H9 (cell line): ENCODE measurements around the gene DYRK4. TPM values are rescaled to one million over a fixed set of nuclear protein-coding genes. Genes with fewer than 3 reads are reported as not detected.
"Not testable (repeated sequence)": the region's sequence is repeated elsewhere in the genome, so short reads cannot be mapped to it uniquely, and the experiment has no call there.

Source experiments
- DNase-seq: peaks from one replicate; pipeline ENCODE4 v3.0.0-alpha.2; 2017
- H2AFZ ChIP-seq: one replicate; pipeline ENCODE4 v1.6.1; 2013; ENCODE audit warnings: mild to moderate bottlenecking, low read length, control low read depth, moderate library complexity
- H2AK5ac ChIP-seq: 2 replicates; pipeline ENCODE4 v1.6.1; 2013; ENCODE audit warnings: low read length, control low read depth, mixed read lengths; ENCODE audit not compliant: insufficient read length
- H2BK120ac ChIP-seq: one replicate; pipeline ENCODE4 v1.6.1; 2013; ENCODE audit warnings: low read depth, mild to moderate bottlenecking, low read length, control low read depth, inconsistent platforms; ENCODE audit not compliant: poor library complexity, severe bottlenecking
- H2BK12ac ChIP-seq: 2 replicates; pipeline ENCODE4 v1.6.1; 2013; ENCODE audit warnings: low read length, control low read depth, mixed read lengths, low read depth; ENCODE audit not compliant: insufficient read length
- H2BK15ac ChIP-seq: 2 replicates; pipeline ENCODE4 v1.6.1; 2013; ENCODE audit warnings: low read depth, low read length, control low read depth
- H2BK20ac ChIP-seq: one replicate; pipeline ENCODE4 v1.6.1; 2013; ENCODE audit warnings: low read depth, mild to moderate bottlenecking, low read length, control low read depth, inconsistent platforms; ENCODE audit not compliant: poor library complexity, severe bottlenecking
- H2BK5ac ChIP-seq: 2 replicates; pipeline ENCODE4 v1.6.1; 2013; ENCODE audit warnings: low read length, control low read depth, mixed read lengths; ENCODE audit not compliant: insufficient read length
- H3K14ac ChIP-seq: 2 replicates; pipeline ENCODE4 v1.6.1; 2013; ENCODE audit warnings: low read length, control low read depth; ENCODE audit not compliant: insufficient read depth
- H3K18ac ChIP-seq: 2 replicates; pipeline ENCODE4 v1.6.1; 2013; ENCODE audit warnings: low read depth, mild to moderate bottlenecking, mixed read lengths, low read length, control low read depth; ENCODE audit not compliant: insufficient read length
- H3K23ac ChIP-seq: 2 replicates; pipeline ENCODE4 v1.6.1; 2013; ENCODE audit warnings: low read length, control low read depth, mixed read lengths, low read depth; ENCODE audit not compliant: insufficient read length
- H3K23me2 ChIP-seq: 2 replicates; pipeline ENCODE4 v1.6.1; 2013; ENCODE audit warnings: low read depth, mild to moderate bottlenecking, mixed read lengths, low read length, control low read depth; ENCODE audit not compliant: insufficient read length, poor library complexity, severe bottlenecking
- H3K27ac ChIP-seq: 2 replicates; pipeline ENCODE4 v1.5.1; 2013; ENCODE audit warnings: low read length, control low read depth, mixed read lengths, low read depth; ENCODE audit not compliant: insufficient read length
- H3K27me3 ChIP-seq: 2 replicates; pipeline ENCODE4 v1.6.1; 2013; ENCODE audit warnings: low read length, control low read depth, inconsistent platforms; ENCODE audit not compliant: insufficient read depth
- H3K4ac ChIP-seq: 2 replicates; pipeline ENCODE4 v1.6.1; 2013; ENCODE audit warnings: low read depth, mild to moderate bottlenecking, control low read depth, inconsistent platforms, low read length, moderate library complexity
- H3K4me1 ChIP-seq: 2 replicates; pipeline ENCODE4 v1.6.1; 2013; ENCODE audit warnings: low read length, control low read depth, inconsistent platforms; ENCODE audit not compliant: insufficient read depth
- H3K4me2 ChIP-seq: 2 replicates; pipeline ENCODE4 v1.6.1; 2013; ENCODE audit warnings: low read length, control low read depth, mixed read lengths; ENCODE audit not compliant: insufficient read length, insufficient read depth
- H3K56ac ChIP-seq: 2 replicates; pipeline ENCODE4 v1.6.1; 2013; ENCODE audit warnings: low read depth, mild to moderate bottlenecking, mixed read lengths, low read length, control low read depth; ENCODE audit not compliant: insufficient read length
- H3K79me1 ChIP-seq: 2 replicates; pipeline ENCODE4 v1.6.1; 2013; ENCODE audit warnings: low read depth, mild to moderate bottlenecking, moderate library complexity, low read length, control low read depth, inconsistent platforms; ENCODE audit not compliant: insufficient read depth, poor library complexity, severe bottlenecking
- H3K79me2 ChIP-seq: 2 replicates; pipeline ENCODE4 v1.6.1; 2013; ENCODE audit warnings: low read length, control low read depth, inconsistent platforms; ENCODE audit not compliant: insufficient read depth
- H3K9ac ChIP-seq: 2 replicates; pipeline ENCODE4 v1.6.1; 2013; ENCODE audit warnings: low read length, control low read depth, mixed read lengths; ENCODE audit not compliant: insufficient read length; ENCODE audit errors: extremely low read depth
- H3K9me3 ChIP-seq: one replicate; pipeline ENCODE4 v1.6.1; 2013; ENCODE audit warnings: low read depth, low read length, inconsistent platforms; ENCODE audit not compliant: control insufficient read depth
- H3T11ph ChIP-seq: one replicate; pipeline ENCODE4 v1.6.1; 2013; ENCODE audit warnings: mild to moderate bottlenecking, low read length, control low read depth, inconsistent platforms
- H4K20me1 ChIP-seq: one replicate; pipeline ENCODE4 v1.6.1; 2013; ENCODE audit not compliant: control insufficient read depth, insufficient read length, insufficient read depth
- H4K5ac ChIP-seq: 2 replicates; pipeline ENCODE4 v1.6.1; 2013; ENCODE audit warnings: low read depth, mild to moderate bottlenecking, mixed read lengths, low read length, control low read depth; ENCODE audit not compliant: insufficient read length
- H4K8ac ChIP-seq: replicated peaks from 2 replicates; pipeline ENCODE4 v1.6.1; 2013; ENCODE audit warnings: low read length, control low read depth, mixed read lengths, low read depth; ENCODE audit not compliant: insufficient read length
- H4K91ac ChIP-seq: 2 replicates; pipeline ENCODE4 v1.6.1; 2013; ENCODE audit warnings: low read depth, mild to moderate bottlenecking, moderate library complexity, mixed read lengths, low read length, control low read depth; ENCODE audit not compliant: insufficient read length
- H3K27ac Mint-ChIP-seq, 3 experiments: 2 replicates in 2 of 3; 3 replicates in 1 of 3; pipeline ENCODE4 v1.8.0; 2020 to 2021; ENCODE audit warnings: mixed read lengths in 3 of 3, mild to moderate bottlenecking in 1 of 3, moderate library complexity in 1 of 3
- H3K27me3 Mint-ChIP-seq: 2 replicates; pipeline ENCODE4 v1.8.0; 2021; ENCODE audit warnings: low read depth, mild to moderate bottlenecking, moderate library complexity, mixed read lengths
- H3K36me3 Mint-ChIP-seq, 3 experiments: 2 replicates in 2 of 3; 3 replicates in 1 of 3; pipeline ENCODE4 v1.8.0; 2020 to 2021; ENCODE audit warnings: low read depth in 3 of 3, mixed read lengths in 3 of 3; ENCODE audit not compliant: insufficient read depth in 1 of 3
- H3K4me1 Mint-ChIP-seq, 2 experiments: 2 replicates each; pipeline ENCODE4 v1.8.0; 2020; ENCODE audit warnings: mixed read lengths in 2 of 2
- H3K4me3 Mint-ChIP-seq, 2 experiments: 2 replicates in 1 of 2; 3 replicates in 1 of 2; pipeline ENCODE4 v1.8.0; 2020 to 2021; ENCODE audit warnings: mild to moderate bottlenecking in 2 of 2, mixed read lengths in 2 of 2, moderate library complexity in 1 of 2
- H3K9me3 Mint-ChIP-seq, 2 experiments: 2 replicates in 1 of 2; 3 replicates in 1 of 2; pipeline ENCODE4 v1.8.0; 2020; ENCODE audit warnings: mild to moderate bottlenecking in 2 of 2, mixed read lengths in 2 of 2, moderate library complexity in 1 of 2
- whole genome bisulfite sequencing: extraction: QIAGEN DNeasy Blood & Tissue Kit; methylation state at CpG from one replicate; pipeline ENCODE4 v1.1.7; 2013; ENCODE audit warnings: missing lambda C conversion rate, low lambda C conversion rate, mixed read lengths; ENCODE audit not compliant: insufficient read length; ENCODE audit errors: extremely low coverage; 5-methylcytosine and 5-hydroxymethylcytosine counted together
- total RNA-seq: library from RNA; stranded (reverse); gene quantifications from 2 replicates; pipeline ENCODE4 v1.2.1, GENCODE V29; 2021
- TF ChIP-seq, protein P1 (sequence below): fragments of 200-600 bp; sonication (generic); conservative IDR thresholded peaks from 3 replicates; pipeline ENCODE4 v1.8.0; 2021; ENCODE audit warnings: antibody characterized with exemption, mild to moderate bottlenecking

Gene DYRK4
- total RNA-seq, 1 experiment from 2014 or later: 15.5 TPM

DNA sequence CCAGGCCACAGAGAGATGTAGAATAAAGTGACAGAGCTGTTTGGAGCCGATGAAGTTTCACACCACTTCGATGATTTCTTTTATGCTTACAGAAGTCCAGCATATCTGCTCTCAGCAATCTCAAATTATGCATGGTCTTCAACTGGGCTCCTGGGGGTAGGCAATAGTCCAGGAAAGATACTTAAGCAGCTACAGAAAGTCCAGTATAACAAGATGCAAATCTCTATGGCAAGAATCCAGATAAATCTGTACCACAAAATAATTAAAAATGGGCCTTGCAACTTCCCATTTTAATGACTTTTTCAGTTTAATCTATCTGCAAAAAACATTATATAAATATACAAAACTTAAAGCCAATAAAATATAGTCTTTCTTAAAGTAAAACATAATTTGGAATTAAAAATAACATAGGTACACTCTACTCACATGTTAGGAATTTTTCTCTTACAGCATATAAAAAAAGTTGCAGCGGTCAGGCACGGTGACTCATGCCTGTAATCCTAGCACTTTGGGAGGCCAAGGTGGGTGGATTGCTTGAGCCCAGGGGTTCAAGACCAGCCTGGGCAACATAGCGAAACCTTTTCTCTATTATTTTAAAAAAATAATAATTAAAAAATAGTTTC, 43.8 kb upstream of the DYRK4 start:
- no peaks in the 10 kb centered on the region for H3K9me3 ChIP-seq
- no peaks in the 10 kb centered on the region for H3K4me1 ChIP-seq
- H4K20me1 ChIP-seq: no peaks in the 10 kb centered on the region
- H3K4ac ChIP-seq: no peak overlapping the region
- no peaks in the 10 kb centered on the region for H3K79me1 ChIP-seq
- no peak overlapping the region for H4K91ac ChIP-seq
- peaks cover 9 to 26% (median 17%) of the 10 kb centered on the region in 3 experiments; a peak in 6 of 7 replicates for H3K36me3 Mint-ChIP-seq
- H3K27me3 ChIP-seq: no peaks in the 10 kb centered on the region
- no peak overlapping the region for H3K4me2 ChIP-seq
- H3K56ac ChIP-seq: no peak overlapping the region
- H2BK120ac ChIP-seq: no peak overlapping the region
- H3K9ac ChIP-seq: no peak overlapping the region
- H3K23me2 ChIP-seq: no peaks in the 10 kb centered on the region
- H2BK20ac ChIP-seq: no peak overlapping the region
- H2BK12ac ChIP-seq: no peak overlapping the region
- H3K4me3 Mint-ChIP-seq: no peak overlapping the region
- no peak for DNase-seq
- H3K27ac Mint-ChIP-seq: no peak overlapping the region
- H3K18ac ChIP-seq: no peak overlapping the region
- H3K23ac ChIP-seq: no peak overlapping the region
- no peak overlapping the region for H2AK5ac ChIP-seq
- peaks cover 0 to 4% of the 10 kb centered on the region in 2 experiments; a peak in 2 of 4 replicates for H3K4me1 Mint-ChIP-seq
- no peaks in the 10 kb centered on the region for H3K79me2 ChIP-seq
- no peak overlapping the region for H2BK15ac ChIP-seq
- H2AFZ ChIP-seq: no peak overlapping the region
- TF ChIP-seq, protein P1, sequence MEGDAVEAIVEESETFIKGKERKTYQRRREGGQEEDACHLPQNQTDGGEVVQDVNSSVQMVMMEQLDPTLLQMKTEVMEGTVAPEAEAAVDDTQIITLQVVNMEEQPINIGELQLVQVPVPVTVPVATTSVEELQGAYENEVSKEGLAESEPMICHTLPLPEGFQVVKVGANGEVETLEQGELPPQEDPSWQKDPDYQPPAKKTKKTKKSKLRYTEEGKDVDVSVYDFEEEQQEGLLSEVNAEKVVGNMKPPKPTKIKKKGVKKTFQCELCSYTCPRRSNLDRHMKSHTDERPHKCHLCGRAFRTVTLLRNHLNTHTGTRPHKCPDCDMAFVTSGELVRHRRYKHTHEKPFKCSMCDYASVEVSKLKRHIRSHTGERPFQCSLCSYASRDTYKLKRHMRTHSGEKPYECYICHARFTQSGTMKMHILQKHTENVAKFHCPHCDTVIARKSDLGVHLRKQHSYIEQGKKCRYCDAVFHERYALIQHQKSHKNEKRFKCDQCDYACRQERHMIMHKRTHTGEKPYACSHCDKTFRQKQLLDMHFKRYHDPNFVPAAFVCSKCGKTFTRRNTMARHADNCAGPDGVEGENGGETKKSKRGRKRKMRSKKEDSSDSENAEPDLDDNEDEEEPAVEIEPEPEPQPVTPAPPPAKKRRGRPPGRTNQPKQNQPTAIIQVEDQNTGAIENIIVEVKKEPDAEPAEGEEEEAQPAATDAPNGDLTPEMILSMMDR: no peak
- no peak overlapping the region for H2BK5ac ChIP-seq
- no CpG with 5 or more reads among the region's 5 CpGs for WGBS
- no peak overlapping the region for H4K5ac ChIP-seq
- H3T11ph ChIP-seq: no peak overlapping the region
- no peak overlapping the region for H4K8ac ChIP-seq
- no peaks in the 10 kb centered on the region for H3K27me3 Mint-ChIP-seq
- no peak overlapping the region for H3K14ac ChIP-seq
- no peaks in the 10 kb centered on the region; a peak in 1 of 5 replicates for H3K9me3 Mint-ChIP-seq
- no peak overlapping the region for H3K27ac ChIP-seq

DNA sequence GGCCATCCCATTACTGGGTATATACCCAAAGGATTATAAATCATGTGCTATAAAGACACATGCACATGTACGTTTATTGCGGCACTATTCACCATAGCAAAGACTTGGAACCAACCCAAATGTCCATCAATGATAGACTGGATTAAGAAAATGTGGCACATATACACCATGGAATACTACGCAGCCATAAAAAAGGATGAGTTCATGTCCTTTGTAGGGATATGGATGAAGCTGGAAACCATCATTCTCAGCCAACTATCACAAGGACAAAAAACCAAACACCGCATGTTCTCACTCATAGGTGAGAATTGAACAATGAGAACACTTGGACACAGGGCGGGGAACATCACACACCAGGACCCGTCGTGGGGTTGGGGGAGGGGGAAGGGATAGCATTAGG, 38.6 kb upstream of the DYRK4 start:
- H3K9me3 Mint-ChIP-seq, DNase-seq, H3K4me3 Mint-ChIP-seq, H3K18ac ChIP-seq, H2BK20ac ChIP-seq, H4K20me1 ChIP-seq, H3K4me1 Mint-ChIP-seq, H2BK12ac ChIP-seq, H3K79me1 ChIP-seq, H4K5ac ChIP-seq, H3K27ac Mint-ChIP-seq, H3T11ph ChIP-seq, H3K56ac ChIP-seq, H3K27me3 Mint-ChIP-seq, H3K23ac ChIP-seq, H4K8ac ChIP-seq, H3K14ac ChIP-seq, H3K79me2 ChIP-seq, H2BK120ac ChIP-seq, H2BK5ac ChIP-seq, H4K91ac ChIP-seq, H3K4me2 ChIP-seq, H2AK5ac ChIP-seq, H2BK15ac ChIP-seq, H3K4me1 ChIP-seq, H3K9me3 ChIP-seq, H3K27ac ChIP-seq, H3K9ac ChIP-seq, H3K23me2 ChIP-seq, H2AFZ ChIP-seq, H3K4ac ChIP-seq, H3K27me3 ChIP-seq: not testable (repeated sequence)
- WGBS: no CpG with 5 or more reads among the region's 7 CpGs
- peaks cover 7 to 18% (median 9%) of the 10 kb centered on the region in 3 experiments; a peak in 5 of 7 replicates for H3K36me3 Mint-ChIP-seq
